ENCODE measurements around the gene SH3RF1. TPM values are rescaled to one million over a fixed set of nuclear protein-coding genes. Genes with fewer than 3 reads are reported as not detected.
A peak's percentile ranks its signal among the peaks of the same experiment; 100 is the strongest.

The SH3RF1 gene
- total and polyA plus RNA-seq, 10 of the 15 experiments (the other 5 are each of a cell fraction or from before 2014, with no cell fraction given): 4.5 to 22.5 (median 10.4) TPM

DNA sequence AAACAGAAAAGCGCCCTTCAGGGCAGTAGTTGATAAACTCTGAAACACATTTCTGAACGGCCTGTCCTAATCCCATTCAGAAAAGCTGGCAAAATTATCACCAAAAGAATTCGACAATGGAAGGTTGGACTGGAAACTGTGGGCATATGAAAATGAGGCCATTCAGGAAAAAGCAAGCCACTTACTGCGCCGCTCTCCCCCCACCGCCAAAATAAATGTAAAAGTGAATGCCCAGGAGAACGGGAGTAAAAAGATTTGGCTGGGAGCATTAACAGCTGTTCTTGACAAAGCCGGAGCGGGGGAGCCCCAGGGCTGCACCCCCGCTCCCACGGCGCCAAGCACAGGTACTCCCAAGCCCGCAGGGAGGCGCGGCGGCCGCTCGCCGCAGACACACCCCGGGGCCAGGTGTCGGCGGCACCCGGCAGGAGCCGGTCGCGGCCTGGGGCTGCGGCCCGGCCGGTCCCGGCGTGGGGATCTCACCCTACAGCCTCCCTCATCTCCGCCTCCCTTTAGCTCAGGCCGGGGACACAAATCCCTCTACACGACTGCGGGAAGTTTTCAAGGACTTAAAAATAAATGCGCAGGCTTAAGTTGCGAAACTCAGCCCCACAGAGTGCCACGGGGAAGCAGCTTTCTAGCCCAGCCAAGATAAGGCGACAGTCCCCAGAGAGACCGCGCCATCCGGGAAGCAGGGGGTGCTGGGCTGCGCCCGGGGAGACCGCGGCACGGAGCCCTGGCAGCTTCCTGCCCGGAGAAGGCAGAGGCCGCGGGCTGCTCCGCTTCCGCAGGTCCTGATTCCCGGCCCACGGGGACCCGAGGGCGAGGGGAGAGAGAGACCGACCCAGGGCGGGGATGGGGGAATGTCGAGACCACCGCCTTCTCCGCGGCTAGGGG, 593 bp downstream of the SH3RF1 start (continued):
- TF ChIP-seq, protein P1, sequence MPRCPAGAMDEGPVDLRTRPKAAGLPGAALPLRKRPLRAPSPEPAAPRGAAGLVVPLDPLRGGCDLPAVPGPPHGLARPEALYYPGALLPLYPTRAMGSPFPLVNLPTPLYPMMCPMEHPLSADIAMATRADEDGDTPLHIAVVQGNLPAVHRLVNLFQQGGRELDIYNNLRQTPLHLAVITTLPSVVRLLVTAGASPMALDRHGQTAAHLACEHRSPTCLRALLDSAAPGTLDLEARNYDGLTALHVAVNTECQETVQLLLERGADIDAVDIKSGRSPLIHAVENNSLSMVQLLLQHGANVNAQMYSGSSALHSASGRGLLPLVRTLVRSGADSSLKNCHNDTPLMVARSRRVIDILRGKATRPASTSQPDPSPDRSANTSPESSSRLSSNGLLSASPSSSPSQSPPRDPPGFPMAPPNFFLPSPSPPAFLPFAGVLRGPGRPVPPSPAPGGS (IDR thresholded peaks at IDR 0.05; ENCODE audit: borderline replicate concordance, insufficient read depth, low read depth, low read length, poor library complexity, severe bottlenecking): peak; percentile 45
- peak; percentile 56 for TF ChIP-seq RUNX3 (IDR thresholded peaks at IDR 0.05; ENCODE audit: low read length)
- peak; percentile 5; the same call in 1 of the 2 replicates for TF ChIP-seq SMC3 (IDR thresholded peaks at IDR 0.05; ENCODE audit: borderline replicate concordance, low read length)
- peak in 1 of 2 experiments; percentile 51; a peak in 2 of 4 replicates for TF ChIP-seq BHLHE40 (IDR thresholded peaks at IDR 0.05; ENCODE audit: borderline replicate concordance in 1 of 2, low read depth in 2 of 2, low read length in 1 of 2)

DNA sequence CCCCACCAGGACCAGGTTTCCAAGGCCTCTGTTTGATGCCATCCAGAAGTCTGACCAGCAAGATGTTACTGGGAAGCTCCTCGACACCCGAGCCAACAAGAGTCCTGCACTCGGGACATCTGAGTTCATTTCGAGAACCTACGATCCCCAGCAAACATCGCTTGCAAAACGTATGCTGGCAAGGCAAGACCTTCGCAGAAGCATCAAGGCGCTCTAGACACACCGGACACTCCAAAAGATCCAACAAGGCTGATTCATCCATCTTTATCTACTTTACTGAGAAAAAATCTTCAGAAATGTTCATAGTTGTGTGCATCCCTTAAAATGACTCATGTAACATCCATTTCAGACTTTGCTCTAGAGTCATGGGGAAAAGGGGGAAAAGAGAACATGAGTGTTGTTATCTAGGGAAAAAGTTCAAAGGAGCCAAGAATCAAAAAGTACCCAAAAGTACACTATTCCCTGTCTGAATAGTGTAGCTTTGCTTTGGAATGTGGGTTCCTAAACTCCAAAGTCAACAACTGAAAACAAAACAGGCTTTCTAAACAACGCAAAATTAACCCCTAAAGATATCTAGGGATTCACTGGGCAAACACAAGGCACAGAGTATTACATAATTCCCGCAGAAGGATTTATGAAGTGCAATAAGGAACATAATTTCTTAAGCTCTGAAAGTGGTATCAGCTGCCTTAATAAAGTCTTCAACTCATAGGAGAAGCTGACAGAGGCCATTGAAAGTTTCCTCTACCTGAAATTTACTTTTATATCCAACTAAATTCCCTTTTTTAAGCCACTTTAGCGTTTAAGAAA, 1.6 kb downstream of the SH3RF1 start:
- Histone ChIP-seq H3K36me3 (ENCODE audit: control insufficient read depth in 2 of 2, insufficient read depth in 2 of 2, low read length in 1 of 2) (peaks cover under 1 to 8% of the 10 kb centered on the region in 2 experiments; a peak in 1 of 4 replicates), H3K79me2 (ENCODE audit: control insufficient read depth, insufficient read depth, low read length) (peaks cover 62% of the 10 kb centered on the region), H3K27me3 (replicated peaks in 1 of 2; ENCODE audit: control insufficient read depth in 2 of 2, insufficient read depth in 2 of 2, low read length in 1 of 2) (no peaks in the 10 kb centered on the region), H2AFZ (ENCODE audit: control insufficient read depth, low read depth, low read length) (no peak overlapping the region), H3K27ac (ENCODE audit: control insufficient read depth, insufficient read depth) (peak overlapping the region; percentile 75), H3K9ac (ENCODE audit: control insufficient read depth, insufficient read depth, low read length) (peak overlapping the region; percentile 88), H4K20me1 (ENCODE audit: control insufficient read depth, insufficient read depth) (no peaks in the 10 kb centered on the region), H3K9me3 (replicated peaks; ENCODE audit: control insufficient read depth, insufficient read depth, low read length) (no peaks in the 10 kb centered on the region; the same call in 2 of the 3 replicates), H3K4me1 (ENCODE audit: control insufficient read depth, insufficient read depth, low read length) (peaks cover 14% of the 10 kb centered on the region), H3K4me2 (ENCODE audit: control insufficient read depth, insufficient read depth) (peak overlapping the region; percentile 85), H3K4me3 (peak overlapping the region; percentile 80)
- SMC1A ChIA-PET (ENCODE audit: uncharacterized antibody, unreplicated experiment): interaction anchor here (0.8 to 6.6 kb wide), 34 partner anchors 8 to 453 kb away, joined by 3 to 102 read pairs (median 4); partner anchors contain the start of gene CBR4
- no peak for ATAC-seq
- CTCF ChIA-PET: interaction anchor here (0.8 to 4.7 kb wide), 23 partner anchors 8 to 336 kb away, joined by 3 to 37 read pairs (median 4); partner anchors contain the start of gene CBR4
- WGBS (ENCODE audit: insufficient coverage, insufficient replicate concordance, low lambda C conversion rate, missing lambda C conversion rate): 95% methylated on average over 13 of the region's 13 CpGs
- RAD21 ChIA-PET (ENCODE audit: unreplicated experiment): interaction anchor here (0.5 to 6.0 kb wide), 40 partner anchors 8 to 557 kb away, joined by 3 to 64 read pairs (median 4); partner anchors contain the start of gene CBR4
- intact Hi-C loops (cut with micrococcal nuclease; ENCODE audit: unreplicated experiment): no loop called here
- DNase-seq (ENCODE audit: low read depth, low spot score): no peak
- POLR2A ChIA-PET: interaction anchor here (0.6 to 4.0 kb wide), 11 partner anchors 8 to 259 kb away, joined by 3 to 21 read pairs (median 4); partner anchors contain the start of gene CBR4
- no peak for FAIRE-seq
- in situ Hi-C loops (cut with MboI): no loop called here
- TSS peak; percentile 37 for BruUV-seq (replicated peaks)
- TF ChIP-seq NRF1 (conservative IDR thresholded peaks at IDR 0.05; ENCODE audit: low read depth, low read length) (no peak), POU2F2 (IDR thresholded peaks at IDR 0.05; ENCODE audit: borderline replicate concordance, low read depth, low read length) (no peak), SREBF2 (IDR thresholded peaks at IDR 0.05; ENCODE audit: low read length) (no peak), CBX3 (IDR thresholded peaks at IDR 0.05; ENCODE audit: borderline replicate concordance, low read depth) (no peak), YY1 (IDR thresholded peaks at IDR 0.05; ENCODE audit: low read depth, low read length) (no peak), POLR2AphosphoS2 (IDR thresholded peaks at IDR 0.05; ENCODE audit: low read depth, low read length) (no peak), TARDBP (IDR thresholded peaks at IDR 0.05; ENCODE audit: borderline replicate concordance) (no peak), RAD21 (IDR thresholded peaks at IDR 0.05; ENCODE audit: insufficient read depth, low read depth, low read length) (no peak)
- TF ChIP-seq, protein P2, sequence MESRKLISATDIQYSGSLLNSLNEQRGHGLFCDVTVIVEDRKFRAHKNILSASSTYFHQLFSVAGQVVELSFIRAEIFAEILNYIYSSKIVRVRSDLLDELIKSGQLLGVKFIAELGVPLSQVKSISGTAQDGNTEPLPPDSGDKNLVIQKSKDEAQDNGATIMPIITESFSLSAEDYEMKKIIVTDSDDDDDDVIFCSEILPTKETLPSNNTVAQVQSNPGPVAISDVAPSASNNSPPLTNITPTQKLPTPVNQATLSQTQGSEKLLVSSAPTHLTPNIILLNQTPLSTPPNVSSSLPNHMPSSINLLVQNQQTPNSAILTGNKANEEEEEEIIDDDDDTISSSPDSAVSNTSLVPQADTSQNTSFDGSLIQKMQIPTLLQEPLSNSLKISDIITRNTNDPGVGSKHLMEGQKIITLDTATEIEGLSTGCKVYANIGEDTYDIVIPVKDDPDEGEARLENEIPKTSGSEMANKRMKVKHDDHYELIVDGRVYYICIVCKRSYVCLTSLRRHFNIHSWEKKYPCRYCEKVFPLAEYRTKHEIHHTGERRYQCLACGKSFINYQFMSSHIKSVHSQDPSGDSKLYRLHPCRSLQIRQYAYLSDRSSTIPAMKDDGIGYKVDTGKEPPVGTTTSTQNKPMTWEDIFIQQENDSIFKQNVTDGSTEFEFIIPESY (IDR thresholded peaks at IDR 0.05): no peak
- TF ChIP-seq, protein P3, sequence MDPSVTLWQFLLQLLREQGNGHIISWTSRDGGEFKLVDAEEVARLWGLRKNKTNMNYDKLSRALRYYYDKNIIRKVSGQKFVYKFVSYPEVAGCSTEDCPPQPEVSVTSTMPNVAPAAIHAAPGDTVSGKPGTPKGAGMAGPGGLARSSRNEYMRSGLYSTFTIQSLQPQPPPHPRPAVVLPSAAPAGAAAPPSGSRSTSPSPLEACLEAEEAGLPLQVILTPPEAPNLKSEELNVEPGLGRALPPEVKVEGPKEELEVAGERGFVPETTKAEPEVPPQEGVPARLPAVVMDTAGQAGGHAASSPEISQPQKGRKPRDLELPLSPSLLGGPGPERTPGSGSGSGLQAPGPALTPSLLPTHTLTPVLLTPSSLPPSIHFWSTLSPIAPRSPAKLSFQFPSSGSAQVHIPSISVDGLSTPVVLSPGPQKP (IDR thresholded peaks at IDR 0.05; ENCODE audit: low read depth, low read length): no peak

All from GM12878 (cell line).